ENCODE measurements around the gene SRPX.

Gene SRPX

GRCh38 chrX:38206542-38206941, 14.1 kb downstream of the SRPX start:
- DNase-seq = no peak

DNA sequence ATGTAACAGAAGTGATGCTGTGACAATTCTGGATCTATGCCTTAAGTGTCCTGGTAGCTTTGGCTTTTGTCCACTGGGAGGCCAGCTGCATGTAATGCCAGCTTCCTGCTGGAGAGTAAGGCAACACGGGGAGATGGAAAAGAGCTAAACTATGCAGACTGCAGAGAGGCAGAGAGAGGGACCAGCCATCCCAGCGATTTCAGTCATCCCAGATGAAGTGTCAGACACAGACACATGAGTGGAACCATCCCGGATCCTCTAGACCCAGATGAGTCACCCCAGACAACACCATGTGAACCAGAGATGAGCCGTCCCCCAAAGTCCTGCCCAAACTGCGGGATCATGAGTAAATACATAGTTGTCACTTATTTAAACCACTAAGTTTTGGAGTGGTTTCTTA, 14.6 kb downstream of the SRPX start:
- DNase-seq = no peak

DNA sequence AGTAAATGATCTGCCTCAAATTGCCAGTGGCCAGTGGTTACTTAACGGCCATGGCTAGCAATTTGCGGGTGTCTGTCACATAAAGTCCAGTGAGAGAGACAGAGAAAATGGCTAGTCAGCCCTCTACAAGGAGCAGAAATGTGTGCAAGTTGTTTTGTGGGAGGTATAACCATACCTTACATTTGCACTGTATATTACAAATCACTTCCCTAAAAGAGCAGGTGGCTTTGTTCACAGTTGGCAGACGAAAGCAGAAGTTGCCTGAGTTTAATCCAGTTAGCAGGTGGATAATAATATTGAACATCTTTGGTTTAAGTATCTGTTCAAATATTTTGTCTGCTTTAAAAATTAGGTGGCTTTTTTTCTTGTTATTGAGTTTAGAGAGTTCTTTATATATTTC, 15.6 kb downstream of the SRPX start:
- no peak for DNase-seq

- DNase-seq = no peak
These were observed 28.5 kb downstream of the SRPX start for GRCh38 chrX:38192007-38192810.

- no peak for DNase-seq
These were observed 31.0 kb downstream of the SRPX start for GRCh38 chrX:38189431-38190250.

DNA sequence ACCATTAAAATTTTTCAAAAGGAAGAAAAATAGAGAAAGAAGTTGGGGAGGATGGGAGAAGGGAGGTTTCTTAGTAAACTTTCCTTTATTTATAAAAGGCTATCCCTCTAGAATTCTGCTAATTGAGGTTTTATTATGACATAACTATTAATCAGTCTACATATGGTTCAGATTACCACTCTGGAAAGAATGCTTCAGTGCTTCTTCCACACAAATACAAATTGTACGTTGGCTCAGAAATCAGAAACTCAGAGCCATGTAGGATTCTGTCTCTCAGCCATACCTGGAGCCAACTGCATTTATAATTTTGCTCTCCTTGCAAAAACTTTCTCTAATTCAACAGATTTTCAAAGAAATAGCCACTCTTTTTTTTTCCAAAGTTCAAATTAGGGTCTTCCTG, 37.1 kb downstream of the SRPX start:
- DNase-seq = no peak

DNA sequence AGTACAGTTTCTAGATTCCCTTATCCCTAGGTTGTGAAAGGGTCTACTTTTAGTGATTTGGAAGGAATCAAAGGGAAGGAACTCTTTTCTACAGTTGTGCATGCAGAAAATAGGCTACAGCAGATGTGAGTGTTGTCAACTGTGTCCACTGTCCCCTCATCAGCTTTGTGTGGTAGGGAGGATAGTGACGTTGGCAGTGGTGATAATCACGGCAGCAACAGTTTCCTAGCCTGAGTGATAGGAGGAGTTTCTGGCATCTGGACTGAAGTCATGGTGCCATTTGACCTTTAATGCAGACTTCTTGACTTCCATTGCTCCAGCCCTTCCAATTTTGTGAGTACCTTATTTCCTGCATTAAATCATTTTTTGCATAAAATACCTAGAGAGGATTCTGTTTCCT, 39.3 kb downstream of the SRPX start:
- no peak for DNase-seq

- DNase-seq = no peak
These were observed 42.3 kb downstream of the SRPX start for GRCh38 chrX:38178396-38178795.

- no peak for DNase-seq
These were observed 45.5 kb downstream of the SRPX start for GRCh38 chrX:38175139-38175538.

DNA sequence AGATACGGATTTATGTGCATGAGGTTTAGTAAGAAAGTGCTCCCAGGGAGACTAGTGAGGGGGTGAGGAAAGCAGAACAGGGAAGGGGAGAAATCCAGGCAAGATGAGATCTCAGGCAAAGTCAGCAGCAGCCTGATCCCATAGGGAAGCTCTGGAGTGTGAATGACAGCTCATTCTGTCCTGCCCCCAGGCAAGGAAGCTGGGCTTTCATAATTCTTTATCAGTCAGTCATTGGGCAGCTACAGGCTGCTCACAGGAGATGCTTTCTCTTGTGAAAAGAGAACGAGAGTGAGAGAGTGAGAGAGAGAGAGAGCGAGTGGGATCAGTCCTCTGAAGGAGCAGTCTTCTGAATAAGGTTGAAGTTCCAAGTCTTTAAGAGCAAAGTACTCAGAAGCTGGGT, 48.1 kb downstream of the SRPX start:
- no peak for DNase-seq

DNA sequence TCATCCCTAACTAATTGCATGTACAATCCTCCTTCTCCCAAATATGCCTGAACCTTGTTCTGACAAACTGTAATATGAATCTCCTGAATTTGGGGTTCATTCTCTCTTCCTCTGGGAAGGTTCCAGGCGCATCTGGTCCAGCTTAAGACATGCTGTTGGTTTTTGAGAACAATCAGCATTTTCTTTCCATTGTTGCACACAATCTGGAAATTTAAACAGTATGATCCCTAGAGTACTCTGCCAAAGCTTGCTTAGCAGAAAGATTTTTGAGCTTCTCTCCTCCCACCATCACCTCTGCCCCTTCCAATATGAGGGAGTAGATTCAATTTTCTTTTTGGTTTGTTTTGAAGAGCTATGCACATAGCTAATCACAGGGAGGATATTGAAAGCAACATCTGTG, 50.1 kb downstream of the SRPX start:
- no peak for DNase-seq

- no peak for DNase-seq
These were observed 54.1 kb downstream of the SRPX start for GRCh38 chrX:38166478-38167083.

DNA sequence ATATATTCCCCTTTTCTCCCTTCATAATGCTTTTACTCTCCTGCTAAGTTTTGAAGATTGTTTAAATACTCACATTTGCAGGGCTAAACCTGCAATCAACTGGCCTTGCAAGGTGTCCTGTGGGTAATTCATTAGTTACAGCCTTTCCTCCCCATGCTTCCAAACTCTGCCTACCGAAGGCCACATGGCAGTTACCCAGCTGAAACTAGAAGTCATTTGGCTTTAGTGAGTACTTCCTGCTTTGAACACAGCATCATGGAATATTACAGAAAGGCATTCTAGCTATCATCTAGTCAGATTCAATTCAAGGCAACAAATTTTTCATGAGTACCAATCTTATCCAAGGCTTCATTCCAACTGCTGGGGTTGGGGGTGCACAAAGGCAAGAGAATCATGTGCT, 55.6 kb downstream of the SRPX start:
- DNase-seq = no peak

GRCh38 chrX:38163193-38163592, 57.5 kb downstream of the SRPX start:
- no peak for DNase-seq

DNA sequence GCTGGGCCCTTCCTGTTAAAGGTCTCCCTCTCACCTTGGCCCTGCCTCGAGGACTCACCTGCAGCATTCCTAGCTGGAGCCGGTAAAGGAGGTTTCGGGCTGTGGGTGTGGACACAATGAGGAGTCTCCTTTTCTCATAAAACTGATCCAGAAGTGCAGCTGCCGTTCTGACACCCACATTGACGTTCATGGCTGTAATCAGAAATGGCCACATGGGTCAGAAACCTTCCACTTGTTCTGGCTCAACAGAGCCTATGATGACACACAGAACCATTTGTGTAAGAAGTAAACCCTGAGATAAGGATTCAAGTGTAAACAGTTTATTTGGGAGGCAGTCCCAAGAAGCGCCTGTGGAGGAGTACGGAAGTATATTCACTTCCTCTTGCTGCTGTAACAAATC, 63.8 kb downstream of the SRPX start:
- no peak for DNase-seq

GRCh38 chrX:38154818-38155217, 65.9 kb downstream of the SRPX start:
- DNase-seq = no peak

DNA sequence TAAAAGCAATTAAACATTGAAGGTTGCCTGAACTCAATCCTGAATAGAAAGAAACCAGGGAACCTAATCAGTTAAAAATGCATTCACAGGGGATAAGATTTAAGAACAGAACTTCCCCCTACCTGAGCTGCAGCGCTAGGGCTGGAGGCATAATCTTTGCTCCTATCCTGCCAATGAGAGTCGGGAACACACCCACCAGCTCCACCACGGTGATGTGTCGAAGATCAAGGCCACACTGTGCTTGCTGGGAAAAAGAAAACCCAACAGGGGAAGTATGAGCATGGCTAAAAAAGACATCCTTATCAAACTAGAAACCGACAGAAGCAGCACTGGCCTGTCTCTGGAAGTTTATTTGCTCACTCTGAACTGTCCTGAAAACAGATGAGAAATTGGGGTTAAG, 66.3 kb downstream of the SRPX start:
- no peak for DNase-seq

- no peak for DNase-seq
These were observed 69.2 kb downstream of the SRPX start for GRCh38 chrX:38151441-38151840.

GRCh38 chrX:38150993-38151392, 69.7 kb downstream of the SRPX start:
- no peak for DNase-seq

GRCh38 chrX:38149016-38149415, 71.7 kb downstream of the SRPX start:
- no peak for DNase-seq

DNA sequence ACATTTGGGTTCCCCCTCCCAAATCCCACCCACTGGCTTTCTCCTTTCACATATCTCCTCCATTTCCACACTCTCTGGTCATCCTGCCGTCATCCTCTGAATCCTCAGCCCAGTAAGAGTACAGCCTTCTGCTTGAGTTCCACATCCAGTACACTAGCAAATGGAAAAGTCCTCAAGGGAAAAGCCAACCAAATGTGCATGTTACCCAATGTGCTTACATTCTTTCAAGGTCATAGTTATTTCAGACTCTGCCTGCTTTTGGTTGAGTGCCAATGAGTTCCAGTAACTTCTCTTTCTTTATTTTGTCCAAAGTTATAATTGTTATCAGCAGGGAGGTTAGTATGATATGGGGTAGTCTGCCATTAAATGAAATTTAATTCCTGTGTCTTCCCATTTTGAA, 78.1 kb downstream of the SRPX start:
- DNase-seq = no peak

GRCh38 chrX:38138900-38139299, 81.8 kb downstream of the SRPX start:
- DNase-seq = no peak

GRCh38 chrX:38138157-38138891, 82.3 kb downstream of the SRPX start:
- no peak for DNase-seq

Data from NCI-H187 treated with DMSO at 0.1 percent for 48 hours (cell line).